IMR-90 (cell line): ENCODE measurements around the gene TMOD1. TPM values are rescaled to one million over a fixed set of nuclear protein-coding genes. Genes with fewer than 3 reads are reported as not detected.

ENCODE experiments used
- ATAC-seq: fragments of 200-7000 bp; cut with Tn5 transposase; 2 replicates; pipeline ENCODE4 v1.9.1; 2020; ENCODE audit warnings: low read depth, mild to moderate bottlenecking, moderate library complexity
- BruUV-seq: library from RNA; stranded (reverse); fragments of 400-500 nt; replicated peaks from 2 replicates; lab custom pipeline; 2021; lab: Mats Ljungman, UMichigan
- CTCF ChIA-PET: fragments of 300-600 bp; formaldehyde crosslinking; extraction: SDS; loops from one replicate; lab custom pipeline; 2021; ENCODE audit warnings: antibody characterized with exemption; lab: Yijun Ruan, JAX
- POLR2A ChIA-PET: fragments of 300-600 bp; sonication (Branson Sonifier 250); formaldehyde crosslinking; loops from one replicate; lab custom pipeline; 2022; ENCODE audit warnings: antibody characterized with exemption; ENCODE audit not compliant: unreplicated experiment; lab: Charles Lee
- DNase-seq: peaks from one replicate; pipeline ENCODE4 v3.0.0; 2013
- H2AFZ ChIP-seq: replicated peaks from 2 replicates; pipeline ENCODE3; 2013; ENCODE audit warnings: low read length, mild to moderate bottlenecking; ENCODE audit not compliant: poor library complexity
- H2AK5ac ChIP-seq: 2 replicates; pipeline ENCODE4 v1.6.1; 2013; ENCODE audit warnings: low read depth, low read length, inconsistent platforms
- H2AK9ac ChIP-seq: replicated peaks from 2 replicates; pipeline ENCODE3; 2013; ENCODE audit warnings: mild to moderate bottlenecking, low read depth, low read length, moderate library complexity; ENCODE audit not compliant: poor library complexity
- H2BK120ac ChIP-seq: 2 replicates; pipeline ENCODE4 v1.6.1; 2013; ENCODE audit warnings: low read depth, low read length, inconsistent platforms
- H2BK15ac ChIP-seq: 3 replicates; pipeline ENCODE4 v1.6.1; 2013; ENCODE audit warnings: low read depth, low read length, inconsistent platforms
- H2BK20ac ChIP-seq: 2 replicates; pipeline ENCODE4 v1.6.1; 2013; ENCODE audit warnings: low read depth, mild to moderate bottlenecking, inconsistent platforms, low read length, moderate library complexity
- H2BK5ac ChIP-seq: 2 replicates; pipeline ENCODE4 v1.6.1; 2013; ENCODE audit warnings: mild to moderate bottlenecking, low read depth, low read length, inconsistent platforms; ENCODE audit not compliant: poor library complexity, severe bottlenecking
- H3K14ac ChIP-seq: replicated peaks from 2 replicates; pipeline ENCODE4 v1.6.1; 2013; ENCODE audit warnings: low read depth, low read length, inconsistent platforms
- H3K18ac ChIP-seq: 2 replicates; pipeline ENCODE4 v1.6.1; 2013; ENCODE audit warnings: low read depth, low read length, control low read depth
- H3K23ac ChIP-seq: 2 replicates; pipeline ENCODE4 v1.6.1; 2013; ENCODE audit warnings: low read depth, low read length, inconsistent platforms
- H3K27ac ChIP-seq: 2 replicates; pipeline ENCODE4 v1.5.1; 2013; ENCODE audit warnings: mild to moderate bottlenecking, control low read depth, low read length; ENCODE audit not compliant: insufficient read depth
- H3K27me3 ChIP-seq: 2 replicates; pipeline ENCODE4 v1.6.1; 2013; ENCODE audit warnings: low read length; ENCODE audit not compliant: control insufficient read depth, insufficient read depth
- H3K36me3 ChIP-seq: 2 replicates; pipeline ENCODE4 v1.6.1; 2013; ENCODE audit warnings: low read length, mixed read lengths; ENCODE audit not compliant: control insufficient read depth, insufficient read depth
- H3K4ac ChIP-seq: 2 replicates; pipeline ENCODE4 v1.6.1; 2013; ENCODE audit warnings: low read depth, low read length, inconsistent platforms
- H3K4me1 ChIP-seq: 2 replicates; pipeline ENCODE4 v1.6.1; 2013; ENCODE audit warnings: low read length, mixed read lengths; ENCODE audit not compliant: control insufficient read depth, insufficient read depth
- H3K4me2 ChIP-seq: 2 replicates; pipeline ENCODE4 v1.6.1; 2013; ENCODE audit warnings: low read depth, mild to moderate bottlenecking, control low read depth, low read length, moderate library complexity
- H3K4me3 ChIP-seq: 2 replicates; pipeline ENCODE4 v1.5.1; 2013; ENCODE audit warnings: low read depth, mild to moderate bottlenecking, control low read depth, low read length, moderate library complexity; ENCODE audit not compliant: insufficient read depth
- H3K56ac ChIP-seq: 2 replicates; pipeline ENCODE4 v1.6.1; 2013; ENCODE audit warnings: low read length, inconsistent platforms; ENCODE audit not compliant: insufficient read depth; ENCODE audit errors: extremely low read depth
- H3K79me1 ChIP-seq, 2 experiments: 2 replicates each; pipeline ENCODE4 v1.6.1; 2013; ENCODE audit warnings: low read length in 2 of 2, inconsistent platforms in 1 of 2, low read depth in 1 of 2
- H3K9ac ChIP-seq: 2 replicates; pipeline ENCODE4 v1.6.1; 2013; ENCODE audit warnings: low read depth, low read length, control low read depth
- H3K9me1 ChIP-seq: 2 replicates; pipeline ENCODE4 v1.6.1; 2013; ENCODE audit warnings: low read length, inconsistent platforms; ENCODE audit not compliant: insufficient read depth
- H3K9me3 ChIP-seq: 2 replicates; pipeline ENCODE4 v1.6.1; 2013; ENCODE audit warnings: low read length; ENCODE audit not compliant: control insufficient read depth, insufficient read depth
- H4K20me1 ChIP-seq: 2 replicates; pipeline ENCODE4 v1.6.1; 2013; ENCODE audit warnings: low read length, inconsistent platforms; ENCODE audit not compliant: insufficient read depth
- H4K5ac ChIP-seq: 2 replicates; pipeline ENCODE4 v1.6.1; 2013; ENCODE audit warnings: mild to moderate bottlenecking, low read depth, low read length, control low read depth
- H4K8ac ChIP-seq, 2 experiments: 2 replicates each; pipeline ENCODE4 v1.6.1; 2013; ENCODE audit warnings: low read depth in 2 of 2, low read length in 2 of 2, control low read depth in 1 of 2, inconsistent platforms in 1 of 2
- H4K91ac ChIP-seq: 2 replicates; pipeline ENCODE4 v1.6.1; 2013; ENCODE audit warnings: low read depth, low read length, inconsistent platforms; ENCODE audit not compliant: insufficient read depth
- BHLHE40 ChIP-seq: fragments of 150-350 bp; IDR thresholded peaks from 2 replicates; pipeline ENCODE4 v1.6.1; 2016; ENCODE audit warnings: mild to moderate bottlenecking, low read depth, low read length
- CEBPB ChIP-seq: IDR thresholded peaks from 2 replicates; pipeline ENCODE4 v1.6.1; 2012; ENCODE audit warnings: low read depth, low read length, improper control_type of control experiment
- CHD1 ChIP-seq: IDR thresholded peaks from 2 replicates; pipeline ENCODE4 v1.6.1; 2012; ENCODE audit warnings: low read depth, low read length, improper control_type of control experiment
- FOS ChIP-seq: fragments of 150-350 bp; IDR thresholded peaks from 2 replicates; pipeline ENCODE4 v1.6.1; 2016; ENCODE audit warnings: low read depth, low read length
- MAFK ChIP-seq: IDR thresholded peaks from 2 replicates; pipeline ENCODE4 v1.6.1; 2012; ENCODE audit warnings: low read depth, low read length, improper control_type of control experiment
- MAZ ChIP-seq: IDR thresholded peaks from 2 replicates; pipeline ENCODE4 v1.6.1; 2012; ENCODE audit warnings: low read depth, mild to moderate bottlenecking, low read length, improper control_type of control experiment, moderate library complexity, borderline replicate concordance
- MXI1 ChIP-seq: IDR thresholded peaks from 2 replicates; pipeline ENCODE4 v1.6.1; 2012; ENCODE audit warnings: low read depth, mild to moderate bottlenecking, low read length, moderate library complexity, borderline replicate concordance
- NFE2L2 ChIP-seq: fragments of 150-350 bp; IDR thresholded peaks from 2 replicates; pipeline ENCODE4 v1.6.1; 2016; ENCODE audit warnings: low read depth, mild to moderate bottlenecking, low read length
- POLR2A ChIP-seq: IDR thresholded peaks from 2 replicates; pipeline ENCODE4 v1.6.1; 2012; ENCODE audit warnings: mild to moderate bottlenecking, low read depth, low read length
- RAD21 ChIP-seq: IDR thresholded peaks from 2 replicates; pipeline ENCODE4 v1.6.1; 2012; ENCODE audit warnings: low read length, improper control_type of control experiment
- RCOR1 ChIP-seq: IDR thresholded peaks from 2 replicates; pipeline ENCODE4 v1.6.1; 2012; ENCODE audit warnings: mild to moderate bottlenecking, low read length, improper control_type of control experiment; ENCODE audit not compliant: insufficient replicate concordance
- RFX5 ChIP-seq: IDR thresholded peaks from 2 replicates; pipeline ENCODE4 v1.8.0; 2012; ENCODE audit warnings: low read depth, mild to moderate bottlenecking, low read length, moderate library complexity
- SMC3 ChIP-seq: fragments of 150-350 bp; IDR thresholded peaks from 2 replicates; pipeline ENCODE4 v1.6.1; 2016; ENCODE audit warnings: low read depth, mild to moderate bottlenecking, antibody characterized with exemption, low read length, moderate library complexity
- WGBS, 2 experiments: methylation state at CpG; one replicate each; pipeline versions ENCODE4 v1.1.5 to v1.1.7; 2013; ENCODE audit warnings: missing lambda C conversion rate in 2 of 2; ENCODE audit not compliant: insufficient read length in 1 of 2; ENCODE audit errors: extremely low coverage in 2 of 2; 5-methylcytosine and 5-hydroxymethylcytosine counted together
- dilution Hi-C: fragments of 300-500 bp; cut with HindIII; formaldehyde crosslinking; loops from one replicate; pipeline ENCODE4 v1.14.3; 2018; ENCODE audit warnings: low sequenced_read_pairs; ENCODE audit not compliant: unreplicated experiment
- in situ Hi-C: fragments of 300-500 bp; cut with MboI; formaldehyde crosslinking; loops from 3 replicates; pipeline ENCODE4 v1.14.3; 2019; ENCODE audit warnings: low sequenced_read_pairs, inconsistent platforms, mixed read lengths
- intact Hi-C: fragments of 100-400 bp; cut with micrococcal nuclease; formaldehyde crosslinking; loops from 2 replicates; pipeline ENCODE4 v1.10.0; 2022
- polyA plus RNA-seq, 3 experiments: library from polyadenylated mRNA; depleted of rRNA; stranded (reverse); fragments of >200 nt; gene quantifications; 2 replicates each; pipeline ENCODE4 v1.2.3, GENCODE V29; 2012; ENCODE audit warnings: low replicate concordance in 1 of 3
- total RNA-seq: library from RNA; depleted of rRNA; stranded (reverse); fragments of >200 nt; gene quantifications from 2 replicates; pipeline ENCODE4 v1.2.3, GENCODE V29; 2012
- TF ChIP-seq, protein P1 (sequence below): conservative IDR thresholded peaks from 2 replicates; pipeline ENCODE4 v1.5.1; 2012; ENCODE audit warnings: mild to moderate bottlenecking, low read depth, low read length, improper control_type of control experiment
- TF ChIP-seq, protein P2 (sequence below): fragments of 150-350 bp; IDR thresholded peaks from 2 replicates; pipeline ENCODE4 v1.6.1; 2016; ENCODE audit warnings: low read depth, mild to moderate bottlenecking, low read length, moderate library complexity, borderline replicate concordance
- TF ChIP-seq, protein P3 (sequence below): fragments of 150-350 bp; IDR thresholded peaks from 2 replicates; pipeline ENCODE4 v1.6.1; 2017; ENCODE audit warnings: mild to moderate bottlenecking, antibody characterized with exemption, low read length, low read depth

Gene TMOD1
- total and polyA plus RNA-seq, 2 of the 4 experiments (the other 2 are of a cell fraction): 0.18 to 0.38 TPM

DNA sequence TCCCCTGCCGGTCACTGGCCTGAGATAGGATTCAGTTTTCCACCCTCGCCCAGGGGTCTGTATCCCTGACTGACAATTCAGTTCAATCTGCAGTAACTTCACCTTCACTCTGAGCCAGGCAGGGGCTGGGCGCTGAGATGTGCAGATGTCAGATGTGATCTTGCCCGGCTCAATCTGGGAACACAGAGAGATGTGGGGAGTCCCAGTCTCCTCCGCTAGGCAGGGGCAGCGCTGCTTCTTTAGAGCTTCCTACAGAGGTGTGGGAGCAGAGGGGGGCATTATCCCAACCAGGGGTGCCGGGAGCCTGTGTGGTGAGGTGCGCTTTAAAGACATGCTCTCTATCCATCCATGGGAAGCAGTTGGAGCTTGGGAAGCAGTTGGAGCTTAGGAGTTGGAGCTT, 14.6 kb downstream of the TMOD1 start:
- Histone ChIP-seq H3K27me3 (peaks cover 6% of the 10 kb centered on the region), H3K9me1 (peaks cover 19% of the 10 kb centered on the region), H3K23ac (no peak overlapping the region), H3K56ac (no peak overlapping the region), H2AFZ (no peak overlapping the region), H3K9ac (no peak overlapping the region), H3K18ac (no peak overlapping the region), H3K4me3 (no peak overlapping the region), H3K4me2 (no peak overlapping the region), H3K27ac (no peak overlapping the region), H4K20me1 (0 out of 2 replicates have a peak, but pooled peaks cover 6% of the 10 kb centered on the region), H3K79me1 (no peaks in the 10 kb centered on the region), H2BK20ac (no peak overlapping the region; the same call in 1 of the 2 replicates), H3K4me1 (peaks cover 12% of the 10 kb centered on the region), H2BK120ac (no peak overlapping the region), H3K4ac (no peak overlapping the region), H2BK5ac (no peak overlapping the region), H2BK15ac (no peak overlapping the region), H4K91ac (no peak overlapping the region), H2AK5ac (no peak overlapping the region), H3K9me3 (no peaks in the 10 kb centered on the region; the same call in 1 of the 2 replicates), H4K5ac (no peak overlapping the region), H4K8ac (no peak overlapping the region), H3K14ac (no peak overlapping the region), H2AK9ac (no peak overlapping the region), H3K36me3 (no peaks in the 10 kb centered on the region)
- no TSS peak for BruUV-seq
- POLR2A ChIA-PET: no interaction called here
- CTCF ChIA-PET: interaction anchor here (0.7 to 1.1 kb wide), 2 partner anchors 12 to 13 kb away, joined by 3 read pairs; no protein-coding TSS in a partner anchor
- no peak for DNase-seq
- dilution Hi-C loops (no loop called here), in situ Hi-C loops (no loop called here), intact Hi-C loops (no loop called here)
- ATAC-seq: no peak
- no peak for TF ChIP-seq MXI1
- no peak for TF ChIP-seq NFE2L2
- TF ChIP-seq BHLHE40: no peak
- TF ChIP-seq, protein P1, sequence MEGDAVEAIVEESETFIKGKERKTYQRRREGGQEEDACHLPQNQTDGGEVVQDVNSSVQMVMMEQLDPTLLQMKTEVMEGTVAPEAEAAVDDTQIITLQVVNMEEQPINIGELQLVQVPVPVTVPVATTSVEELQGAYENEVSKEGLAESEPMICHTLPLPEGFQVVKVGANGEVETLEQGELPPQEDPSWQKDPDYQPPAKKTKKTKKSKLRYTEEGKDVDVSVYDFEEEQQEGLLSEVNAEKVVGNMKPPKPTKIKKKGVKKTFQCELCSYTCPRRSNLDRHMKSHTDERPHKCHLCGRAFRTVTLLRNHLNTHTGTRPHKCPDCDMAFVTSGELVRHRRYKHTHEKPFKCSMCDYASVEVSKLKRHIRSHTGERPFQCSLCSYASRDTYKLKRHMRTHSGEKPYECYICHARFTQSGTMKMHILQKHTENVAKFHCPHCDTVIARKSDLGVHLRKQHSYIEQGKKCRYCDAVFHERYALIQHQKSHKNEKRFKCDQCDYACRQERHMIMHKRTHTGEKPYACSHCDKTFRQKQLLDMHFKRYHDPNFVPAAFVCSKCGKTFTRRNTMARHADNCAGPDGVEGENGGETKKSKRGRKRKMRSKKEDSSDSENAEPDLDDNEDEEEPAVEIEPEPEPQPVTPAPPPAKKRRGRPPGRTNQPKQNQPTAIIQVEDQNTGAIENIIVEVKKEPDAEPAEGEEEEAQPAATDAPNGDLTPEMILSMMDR: no peak
- TF ChIP-seq CEBPB: no peak
- no peak for TF ChIP-seq RCOR1
- TF ChIP-seq MAFK: no peak
- TF ChIP-seq SMC3: no peak
- no peak for TF ChIP-seq RAD21
- TF ChIP-seq CHD1: no peak
- no peak for TF ChIP-seq POLR2A
- no peak for TF ChIP-seq MAZ
- no peak for TF ChIP-seq FOS
- TF ChIP-seq, protein P2, sequence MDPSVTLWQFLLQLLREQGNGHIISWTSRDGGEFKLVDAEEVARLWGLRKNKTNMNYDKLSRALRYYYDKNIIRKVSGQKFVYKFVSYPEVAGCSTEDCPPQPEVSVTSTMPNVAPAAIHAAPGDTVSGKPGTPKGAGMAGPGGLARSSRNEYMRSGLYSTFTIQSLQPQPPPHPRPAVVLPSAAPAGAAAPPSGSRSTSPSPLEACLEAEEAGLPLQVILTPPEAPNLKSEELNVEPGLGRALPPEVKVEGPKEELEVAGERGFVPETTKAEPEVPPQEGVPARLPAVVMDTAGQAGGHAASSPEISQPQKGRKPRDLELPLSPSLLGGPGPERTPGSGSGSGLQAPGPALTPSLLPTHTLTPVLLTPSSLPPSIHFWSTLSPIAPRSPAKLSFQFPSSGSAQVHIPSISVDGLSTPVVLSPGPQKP: no peak
- no peak for TF ChIP-seq RFX5
- TF ChIP-seq, protein P3, sequence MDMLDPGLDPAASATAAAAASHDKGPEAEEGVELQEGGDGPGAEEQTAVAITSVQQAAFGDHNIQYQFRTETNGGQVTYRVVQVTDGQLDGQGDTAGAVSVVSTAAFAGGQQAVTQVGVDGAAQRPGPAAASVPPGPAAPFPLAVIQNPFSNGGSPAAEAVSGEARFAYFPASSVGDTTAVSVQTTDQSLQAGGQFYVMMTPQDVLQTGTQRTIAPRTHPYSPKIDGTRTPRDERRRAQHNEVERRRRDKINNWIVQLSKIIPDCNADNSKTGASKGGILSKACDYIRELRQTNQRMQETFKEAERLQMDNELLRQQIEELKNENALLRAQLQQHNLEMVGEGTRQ: no peak
- WGBS, 2 experiments: 90% methylated on average over 2 of the region's 8 CpGs; no CpG with 5 or more reads in 1 of the 2 experiments
